ENCODE measurements around the gene SKAP1.

Gene SKAP1

GRCh38 chr17:48110761-48111160, 319.3 kb downstream of the SKAP1 start:
- no peak for DNase-seq (ENCODE audit: low read depth in 2 of 2)

- DNase-seq (ENCODE audit: low read depth in 2 of 2), result peak; percentile 85 to 87
Observed at GRCh38 chr17:48107137-48108055, 322.6 kb downstream of the SKAP1 start, which contains the start of gene SNX11. SNX11 (plus strand) TSS chr17:48107766; CDS start chr17:48112044, 4,278 bp downstream.

GRCh38 chr17:48106802-48107136, 323.2 kb downstream of the SKAP1 start:
- DNase-seq (ENCODE audit: low read depth in 2 of 2), result no peak

- DNase-seq (ENCODE audit: low read depth in 2 of 2), result no peak
Observed at GRCh38 chr17:48104440-48104839, 325.6 kb downstream of the SKAP1 start.

GRCh38 chr17:48102798-48103715, 327.0 kb downstream of the SKAP1 start:
- DNase-seq (ENCODE audit: low read depth in 2 of 2), result no peak

- DNase-seq (ENCODE audit: low read depth in 2 of 2), result no peak
Observed at GRCh38 chr17:48102043-48102750, 327.8 kb downstream of the SKAP1 start.

GRCh38 chr17:48101012-48101720, 328.8 kb downstream of the SKAP1 start, which contains the start of gene CBX1:
CBX1 (minus strand) TSS chr17:48101478; CDS start chr17:48077004, 24,474 bp downstream.
- peak; percentile 94 to 96 for DNase-seq (ENCODE audit: low read depth in 2 of 2)

- no peak for DNase-seq (ENCODE audit: low read depth in 2 of 2)
Observed at GRCh38 chr17:48100591-48101011, 329.4 kb downstream of the SKAP1 start.

- DNase-seq (ENCODE audit: low read depth in 2 of 2), result no peak
Observed at GRCh38 chr17:48100160-48100559, 329.9 kb downstream of the SKAP1 start.

- no peak for DNase-seq (ENCODE audit: low read depth in 2 of 2)
Observed at GRCh38 chr17:48095611-48096010, 334.4 kb downstream of the SKAP1 start.

GRCh38 chr17:48093341-48094045, 336.5 kb downstream of the SKAP1 start:
- DNase-seq (ENCODE audit: low read depth in 2 of 2), result no peak

GRCh38 chr17:48084932-48085331, 345.1 kb downstream of the SKAP1 start:
- DNase-seq (ENCODE audit: low read depth in 2 of 2), result no peak

Data from stimulated activated CD8-positive, alpha-beta memory T cell treated with anti-CD3 and anti-CD28 coated beads, Interleukin-15, amount 100 ng/mL, for 48 hours (primary cell).